ENCODE results near the gene PACS1.

The PACS1 gene

GRCh38 chr11:66139817-66140404 is 69.8 kb downstream of the PACS1 start:
- no peak overlapping the region for H3K4me3 ChIP-seq (ENCODE audit: low read depth, low read length)
- no peak for TF ChIP-seq CTCF (IDR thresholded peaks at IDR 0.05; ENCODE audit: low read depth, low read length)

DNA sequence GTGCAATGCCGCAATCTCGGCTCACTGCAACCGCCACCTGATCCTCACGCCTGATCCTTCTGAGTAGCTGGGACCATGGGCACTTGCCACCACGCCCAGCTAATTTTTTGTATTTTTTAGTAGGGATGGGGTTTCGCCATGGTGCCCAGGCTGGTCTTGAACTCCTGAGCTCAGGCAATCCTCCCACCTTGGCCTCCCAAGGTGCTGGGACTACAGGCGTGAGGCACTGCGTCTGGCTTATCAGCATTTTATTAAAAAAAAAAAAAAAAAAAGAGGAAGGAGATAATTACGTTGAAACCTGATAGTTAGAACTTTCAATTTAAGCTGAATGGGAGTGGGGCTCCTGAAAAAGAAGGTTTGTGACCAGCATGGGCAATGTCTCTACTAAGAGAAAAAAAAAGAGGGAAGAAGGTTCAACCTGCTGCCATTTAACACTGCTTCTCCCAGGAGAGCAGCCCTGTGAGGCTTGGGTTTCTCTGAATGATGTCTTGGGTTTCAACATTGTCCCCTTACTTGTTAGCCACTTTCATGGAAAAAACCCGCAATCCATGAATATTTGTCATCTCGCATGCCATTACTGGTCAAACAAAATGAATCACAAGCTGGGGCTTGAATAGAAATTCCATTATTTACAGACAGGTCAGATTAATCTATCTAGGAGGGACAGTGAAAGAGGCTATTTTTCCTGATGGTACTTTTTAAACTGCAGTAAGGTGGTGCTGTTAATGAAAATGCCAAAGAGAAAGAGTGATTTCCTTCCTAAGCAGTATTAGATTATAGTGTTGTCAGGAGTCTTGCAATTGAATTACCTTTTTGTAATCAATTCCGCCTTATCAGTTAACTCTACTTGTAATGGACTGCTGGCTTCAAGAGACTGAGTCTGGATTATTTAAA is 72.5 kb downstream of the PACS1 start:
- no peak for TF ChIP-seq CTCF (IDR thresholded peaks at IDR 0.05; ENCODE audit: low read depth, low read length)
- no peak overlapping the region for H3K4me3 ChIP-seq (ENCODE audit: low read depth, low read length)

GRCh38 chr11:66143264-66143566 is 73.1 kb downstream of the PACS1 start:
- no peak overlapping the region for H3K4me3 ChIP-seq (ENCODE audit: low read depth, low read length)
- no peak for TF ChIP-seq CTCF (IDR thresholded peaks at IDR 0.05; ENCODE audit: low read depth, low read length)

DNA sequence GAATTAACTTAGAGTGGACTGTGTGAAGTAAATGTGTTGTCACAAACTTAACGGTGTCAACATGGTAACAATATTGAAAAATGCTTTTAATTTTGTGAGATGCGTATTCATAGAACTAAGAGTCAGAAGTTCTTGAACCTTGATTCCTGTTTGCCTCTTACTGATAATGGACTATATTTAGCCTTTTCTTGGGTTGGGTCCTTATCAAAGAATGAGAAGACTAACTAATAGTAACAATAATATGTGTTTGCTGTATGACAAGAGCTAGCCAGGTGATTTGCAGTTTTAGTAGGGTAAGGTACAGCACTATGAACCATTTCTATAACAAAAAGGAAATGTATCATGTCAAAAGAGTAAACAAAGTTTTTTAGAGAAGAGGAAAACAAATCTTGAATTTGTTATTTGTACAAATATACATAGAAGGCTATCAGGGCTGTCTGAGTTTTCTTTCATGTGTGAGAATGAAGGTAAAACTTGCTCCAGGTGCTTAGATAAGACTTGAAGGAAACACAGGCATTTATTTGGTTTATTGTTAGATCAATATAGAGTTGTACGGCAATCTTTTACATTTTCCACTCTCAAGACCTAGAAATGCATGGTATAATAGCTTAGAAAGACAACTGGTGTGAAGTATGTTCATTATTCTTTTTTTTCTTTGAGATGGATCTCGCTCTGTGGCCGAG is 74.1 kb downstream of the PACS1 start:
- no peak for TF ChIP-seq CTCF (IDR thresholded peaks at IDR 0.05; ENCODE audit: low read depth, low read length)
- H3K4me3 ChIP-seq (ENCODE audit: low read depth, low read length): no peak overlapping the region

GRCh38 chr11:66146074-66146473 is 76.0 kb downstream of the PACS1 start:
- TF ChIP-seq CTCF (IDR thresholded peaks at IDR 0.05; ENCODE audit: low read depth, low read length): no peak
- H3K4me3 ChIP-seq (ENCODE audit: low read depth, low read length): no peak overlapping the region

- no peak overlapping the region for H3K4me3 ChIP-seq (ENCODE audit: low read depth, low read length)
- no peak for TF ChIP-seq CTCF (IDR thresholded peaks at IDR 0.05; ENCODE audit: low read depth, low read length)
Observed at GRCh38 chr11:66146940-66147339, 76.9 kb downstream of the PACS1 start.

GRCh38 chr11:66150140-66150539 is 80.1 kb downstream of the PACS1 start:
- no peak overlapping the region for H3K4me3 ChIP-seq (ENCODE audit: low read depth, low read length)
- no peak for TF ChIP-seq CTCF (IDR thresholded peaks at IDR 0.05; ENCODE audit: low read depth, low read length)
